HG02759 (cell line): ENCODE measurements around the gene CYP1A2.
"Not testable (repeated sequence)": the region's sequence is repeated elsewhere in the genome, so short reads cannot be mapped to it uniquely, and the experiment has no call there.

Experiments
- ATAC-seq: cut with Tn5 transposase; IDR thresholded peaks from one replicate; pipeline ENCODE4 v1.9.1; 2021; ENCODE audit warnings: mild to moderate bottlenecking, moderate library complexity; ENCODE audit not compliant: unreplicated experiment

Gene CYP1A2

GRCh38 chr15:74735305-74735704, 13.3 kb upstream of the CYP1A2 start:
- ATAC-seq: no peak

- ATAC-seq: not testable (repeated sequence)
Observed at GRCh38 chr15:74738239-74738638, 10.4 kb upstream of the CYP1A2 start.

GRCh38 chr15:74742422-74742821, 6.2 kb upstream of the CYP1A2 start:
- ATAC-seq: no peak

GRCh38 chr15:74746389-74746788, 2.3 kb upstream of the CYP1A2 start:
- no peak for ATAC-seq

GRCh38 chr15:74749832-74750231, 1.2 kb downstream of the CYP1A2 start:
- ATAC-seq: no peak

- ATAC-seq: no peak
Observed at GRCh38 chr15:74750751-74751150, 2.1 kb downstream of the CYP1A2 start.

- no peak for ATAC-seq
Observed at GRCh38 chr15:74752011-74752410, 3.4 kb downstream of the CYP1A2 start.

- ATAC-seq: no peak
Observed at GRCh38 chr15:74752531-74752930, 3.9 kb downstream of the CYP1A2 start.

- ATAC-seq: no peak
Observed at GRCh38 chr15:74754593-74755215, 6.1 kb downstream of the CYP1A2 start.

GRCh38 chr15:74758736-74759135, 10.1 kb downstream of the CYP1A2 start:
- no peak for ATAC-seq

- no peak for ATAC-seq
Observed at GRCh38 chr15:74762791-74763150, 14.1 kb downstream of the CYP1A2 start.

GRCh38 chr15:74763416-74763815, 14.8 kb downstream of the CYP1A2 start:
- ATAC-seq: no peak

GRCh38 chr15:74767167-74768098, 18.8 kb downstream of the CYP1A2 start:
- no peak for ATAC-seq

- no peak for ATAC-seq
Observed at GRCh38 chr15:74768099-74768770, 19.6 kb downstream of the CYP1A2 start.

- ATAC-seq: no peak
Observed at GRCh38 chr15:74768771-74769342, 20.2 kb downstream of the CYP1A2 start.

- ATAC-seq: no peak
Observed at GRCh38 chr15:74769463-74770025, 20.9 kb downstream of the CYP1A2 start.

GRCh38 chr15:74770211-74770903, 21.7 kb downstream of the CYP1A2 start:
- ATAC-seq: no peak

GRCh38 chr15:74773329-74773728, 24.7 kb downstream of the CYP1A2 start:
- ATAC-seq: no peak

- no peak for ATAC-seq
Observed at GRCh38 chr15:74773731-74774252, 25.1 kb downstream of the CYP1A2 start.

GRCh38 chr15:74775132-74775562, 26.5 kb downstream of the CYP1A2 start:
- no peak for ATAC-seq
